ENCODE data around the gene NET1.
"Not testable (repeated sequence)": the region's sequence is repeated elsewhere in the genome, so short reads cannot be mapped to it uniquely, and the experiment has no call there.

- not testable (repeated sequence) for TF ChIP-seq ZBTB33 (IDR thresholded peaks at IDR 0.05; ENCODE audit: borderline replicate concordance, low read depth); FOXJ3 (CRISPR knock-in tag; IDR thresholded peaks at IDR 0.05)
Measured at GRCh38 chr10:5379202-5379601, 33.2 kb upstream of the NET1 start.
